H1 (cell line): ENCODE measurements around the gene OTUB1. TPM values are rescaled to one million over a fixed set of nuclear protein-coding genes. Genes with fewer than 3 reads are reported as not detected.
A peak's percentile ranks its signal among the peaks of the same experiment; 100 is the strongest.

Experiments used
- CTCF ChIA-PET: fragments of 300-600 bp; sonication (Branson Sonifier 250); formaldehyde crosslinking; loops from one replicate; lab custom pipeline; 2021; ENCODE audit not compliant: partially characterized antibody; lab: Charles Lee
- POLR2A ChIA-PET: fragments of 300-600 bp; sonication (Branson Sonifier 250); formaldehyde crosslinking; loops from one replicate; lab custom pipeline; 2021; ENCODE audit warnings: inconsistent platforms; ENCODE audit not compliant: partially characterized antibody; lab: Charles Lee
- DNase-seq, 2 experiments: peaks; one replicate each; pipeline versions ENCODE4 v3.0.0 to v3.0.0-alpha.2; 2010 to 2022; ENCODE audit warnings: low spot score in 2 of 2, low read depth in 1 of 2, mixed read lengths in 1 of 2
- FAIRE-seq: peaks from 2 replicates; lab custom pipeline; 2011; peaks lifted over from hg19 to GRCh38; lab: Jason Lieb, UNC
- H2AFZ ChIP-seq: 2 replicates; pipeline ENCODE4 v1.8.1; 2012; ENCODE audit warnings: low read length, inconsistent platforms
- H2AK5ac ChIP-seq: 2 replicates; pipeline ENCODE4 v1.6.1; 2013; ENCODE audit warnings: low read depth, low read length
- H2BK120ac ChIP-seq: replicated peaks from 2 replicates; pipeline ENCODE3; 2013; ENCODE audit warnings: low read depth, low read length, inconsistent platforms
- H2BK12ac ChIP-seq: 2 replicates; pipeline ENCODE4 v1.6.1; 2013; ENCODE audit warnings: low read depth, low read length
- H2BK15ac ChIP-seq: 2 replicates; pipeline ENCODE4 v1.6.1; 2013; ENCODE audit warnings: low read length
- H2BK20ac ChIP-seq: 2 replicates; pipeline ENCODE4 v1.6.1; 2013; ENCODE audit warnings: low read length
- H2BK5ac ChIP-seq: 2 replicates; pipeline ENCODE4 v1.6.1; 2013; ENCODE audit warnings: low read depth, low read length
- H3K14ac ChIP-seq: 2 replicates; pipeline ENCODE4 v1.6.1; 2013; ENCODE audit warnings: inconsistent platforms; ENCODE audit not compliant: insufficient read length
- H3K18ac ChIP-seq: 2 replicates; pipeline ENCODE4 v1.6.1; 2013; ENCODE audit warnings: low read length; ENCODE audit errors: extremely low read depth
- H3K23ac ChIP-seq: 2 replicates; pipeline ENCODE4 v1.6.1; 2013; ENCODE audit warnings: inconsistent platforms; ENCODE audit not compliant: insufficient read length
- H3K23me2 ChIP-seq: 2 replicates; pipeline ENCODE4 v1.6.1; 2013; ENCODE audit warnings: low read depth, low read length
- H3K27ac ChIP-seq: 2 replicates; pipeline ENCODE4 v1.6.1; 2011; ENCODE audit warnings: low read depth, low read length, inconsistent platforms
- H3K27me3 ChIP-seq, 4 experiments: replicated peaks in 1 of 4; 1 replicate in 1 of 4; 2 replicates in 3 of 4; pipeline versions ENCODE4 v1.6.1 to v1.8.1; 2011 to 2013; ENCODE audit warnings: low read length in 3 of 4, mild to moderate bottlenecking in 3 of 4, inconsistent platforms in 2 of 4, mixed read lengths in 2 of 4, moderate library complexity in 1 of 4; ENCODE audit not compliant: control insufficient read depth in 3 of 4, insufficient read depth in 3 of 4; ENCODE audit errors: extremely low read depth in 1 of 4
- H3K36me3 ChIP-seq, 4 experiments: 2 replicates each; pipeline versions ENCODE4 v1.6.1 to v1.8.1; 2011 to 2013; ENCODE audit warnings: mild to moderate bottlenecking in 4 of 4, low read length in 3 of 4, moderate library complexity in 2 of 4, control low read depth in 1 of 4, inconsistent platforms in 1 of 4; ENCODE audit not compliant: insufficient read depth in 4 of 4, control insufficient read depth in 2 of 4
- H3K4ac ChIP-seq: replicated peaks from 2 replicates; pipeline ENCODE3; 2013; ENCODE audit warnings: low read length, low read depth, mixed read lengths, inconsistent platforms; ENCODE audit not compliant: insufficient read length
- H3K4me1 ChIP-seq, 4 experiments: replicated peaks in 1 of 4; 1 replicate in 1 of 4; 2 replicates in 3 of 4; pipeline versions ENCODE4 v1.6.1 to v1.8.1; 2011 to 2013; ENCODE audit warnings: low read length in 3 of 4, inconsistent platforms in 2 of 4, mixed read lengths in 1 of 4; ENCODE audit not compliant: insufficient read depth in 4 of 4, control insufficient read depth in 3 of 4
- H3K4me2 ChIP-seq, 2 experiments: 2 replicates each; pipeline versions ENCODE4 v1.6.1 to v1.8.1; 2011 to 2013; ENCODE audit warnings: low read depth in 2 of 2, low read length in 2 of 2, control low read depth in 1 of 2, inconsistent platforms in 1 of 2, mild to moderate bottlenecking in 1 of 2; ENCODE audit not compliant: insufficient read depth in 1 of 2
- H3K4me3 ChIP-seq, 4 experiments: fragments of 200-600, 300-600 bp in 1 of 4; sonication (generic), shearing (Covaris generic), sonication (Bioruptor Twin) in 1 of 4; 2 replicates each; pipeline versions ENCODE4 v1.5.1 to v1.8.1; 2011 to 2016; ENCODE audit warnings: low read length in 4 of 4, low read depth in 3 of 4, control low read depth in 2 of 4, inconsistent platforms in 2 of 4, mild to moderate bottlenecking in 2 of 4, mixed read lengths in 1 of 4, moderate library complexity in 1 of 4; ENCODE audit not compliant: insufficient read depth in 2 of 4; ENCODE audit errors: extremely low read depth in 1 of 4
- H3K56ac ChIP-seq: replicated peaks from 2 replicates; pipeline ENCODE3; 2013; ENCODE audit warnings: low read depth, mild to moderate bottlenecking, mixed read lengths, low read length, inconsistent platforms; ENCODE audit not compliant: insufficient read length
- H3K79me1 ChIP-seq: 2 replicates; pipeline ENCODE4 v1.6.1; 2013; ENCODE audit warnings: low read depth, low read length, control low read depth
- H3K79me2 ChIP-seq, 2 experiments: 2 replicates each; pipeline versions ENCODE4 v1.6.1 to v1.8.1; 2012 to 2013; ENCODE audit warnings: low read length in 2 of 2, mild to moderate bottlenecking in 2 of 2, inconsistent platforms in 1 of 2; ENCODE audit not compliant: insufficient read depth in 2 of 2, control insufficient read depth in 1 of 2
- H3K9ac ChIP-seq, 4 experiments: replicated peaks in 1 of 4; 1 replicate in 1 of 4; 2 replicates in 3 of 4; pipeline versions ENCODE4 v1.6.1 to v1.8.1; 2011 to 2013; ENCODE audit warnings: low read depth in 3 of 4, low read length in 3 of 4, control low read depth in 2 of 4, mild to moderate bottlenecking in 2 of 4, moderate library complexity in 2 of 4, inconsistent platforms in 1 of 4; ENCODE audit errors: extremely low read depth in 1 of 4
- H3K9me3 ChIP-seq, 2 experiments: 2 replicates each; pipeline versions ENCODE4 v1.6.1 to v1.8.1; 2012 to 2013; ENCODE audit warnings: mild to moderate bottlenecking in 2 of 2, moderate library complexity in 2 of 2, control low read depth in 1 of 2, inconsistent platforms in 1 of 2, low read depth in 1 of 2, low read length in 1 of 2, mixed read lengths in 1 of 2; ENCODE audit not compliant: insufficient read depth in 2 of 2
- H4K20me1 ChIP-seq, 2 experiments: replicated peaks in 1 of 2; 2 replicates each; pipeline versions ENCODE3 to v1.8.1; 2011 to 2013; ENCODE audit warnings: inconsistent platforms in 2 of 2, low read length in 2 of 2, mild to moderate bottlenecking in 1 of 2; ENCODE audit not compliant: insufficient read depth in 2 of 2, control insufficient read depth in 1 of 2
- H4K5ac ChIP-seq: 2 replicates; pipeline ENCODE4 v1.6.1; 2013; ENCODE audit warnings: low read length, low read depth, mixed read lengths, inconsistent platforms; ENCODE audit not compliant: insufficient read length
- H4K8ac ChIP-seq: 2 replicates; pipeline ENCODE4 v1.8.0; 2013; ENCODE audit warnings: mild to moderate bottlenecking, moderate library complexity, low read length, inconsistent platforms; ENCODE audit not compliant: insufficient read depth; ENCODE audit errors: extremely low read depth
- H4K91ac ChIP-seq: replicated peaks from 2 replicates; pipeline ENCODE3; 2013; ENCODE audit warnings: low read length, mixed read lengths, inconsistent platforms; ENCODE audit not compliant: insufficient read length
- CEBPB ChIP-seq: IDR thresholded peaks from 2 replicates; pipeline ENCODE4 v1.6.1; 2012; ENCODE audit warnings: low read depth, low read length
- EZH2 ChIP-seq: fragments of 200-600 bp; sonication (generic); IDR thresholded peaks from 2 replicates; pipeline ENCODE4 v1.7.1; 2012; ENCODE audit warnings: low read depth, mild to moderate bottlenecking, moderate library complexity, low read length, inconsistent platforms; ENCODE audit not compliant: severe bottlenecking
- SUZ12 ChIP-seq: fragments of 200-600 bp; sonication (generic); IDR thresholded peaks from 2 replicates; pipeline ENCODE4 v1.6.1; 2012; ENCODE audit warnings: mild to moderate bottlenecking, inconsistent platforms, low read length, moderate library complexity, mixed read lengths
- WGBS, 2 experiments: shearing (Covaris generic) in 1 of 2; methylation state at CpG; one replicate each; pipeline versions ENCODE4 v1.1.6 to v1.1.7; 2013 to 2015; ENCODE audit warnings: low lambda C conversion rate in 2 of 2, mixed read lengths in 2 of 2, inconsistent platforms in 1 of 2, low coverage in 1 of 2, missing lambda C conversion rate in 1 of 2; ENCODE audit not compliant: insufficient replicate concordance in 2 of 2, insufficient coverage in 1 of 2, insufficient read length in 1 of 2; ENCODE audit errors: extremely low coverage in 1 of 2, missing lambda C conversion rate in 1 of 2; 5-methylcytosine and 5-hydroxymethylcytosine counted together
- polyA plus RNA-seq, 7 experiments: library from polyadenylated mRNA; depleted of rRNA in 3 of 7; stranded (reverse) in 5 of 7; unstranded in 2 of 7; fragments of >200 nt in 5 of 7; fragments of 200-250 nt in 2 of 7; gene quantifications; 1 replicate in 5 of 7; 2 replicates in 1 of 7; 4 replicates in 1 of 7; pipeline versions ENCODE4 v1.2.1 to v1.2.3, GENCODE V29; 2011 to 2013; ENCODE audit warnings: missing spikeins in 2 of 7, mixed read lengths in 2 of 7
- total RNA-seq: library from RNA; stranded (reverse); fragmentation: NEBNext Ultra II Directional; extraction: Animal tissue kit (Norgen Biotek cat#: 25700); gene quantifications from 2 replicates; pipeline ENCODE4 v1.2.1, GENCODE V29; 2021

Gene OTUB1
- total and polyA plus RNA-seq, 2 of the 8 experiments (the other 6 are each of a cell fraction or from before 2014, with no cell fraction given), result 110 to 274 TPM

DNA sequence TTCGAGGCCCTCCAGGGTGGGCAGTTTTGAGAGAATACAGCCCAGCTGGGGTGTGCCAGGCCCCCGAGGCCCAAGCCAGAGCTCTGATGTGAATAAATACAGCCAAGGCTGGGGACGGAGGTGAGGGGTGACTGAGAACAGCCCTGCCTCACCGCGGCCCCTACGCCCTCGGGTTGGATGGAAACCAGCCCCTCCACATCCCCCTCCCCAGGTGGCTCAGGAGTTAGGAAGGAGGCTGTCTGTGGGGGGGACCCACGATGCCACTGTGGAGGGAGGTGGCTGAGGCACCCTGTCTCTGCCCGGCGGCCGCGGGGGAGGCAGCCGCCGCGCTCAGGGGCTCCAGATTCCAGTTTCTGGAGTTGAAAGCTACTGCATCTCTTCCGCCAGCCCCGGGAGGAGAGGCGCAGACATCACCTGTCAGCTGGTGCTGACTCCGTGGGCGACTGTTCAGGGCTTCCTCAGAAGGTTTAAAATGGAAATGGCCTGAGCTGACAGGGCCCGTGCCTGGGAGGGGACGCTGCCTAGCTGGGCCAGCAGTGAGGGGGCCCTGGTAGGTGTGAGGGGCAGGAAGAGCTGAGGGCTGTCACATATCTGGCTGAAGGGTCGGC lies 50.9 kb downstream of the OTUB1 start:
- no peak overlapping the region for H3K56ac ChIP-seq
- H2BK120ac ChIP-seq, result no peak overlapping the region
- H2BK15ac ChIP-seq, result no peak overlapping the region
- no peaks in the 10 kb centered on the region for H3K9me3 ChIP-seq
- no peak overlapping the region for H4K91ac ChIP-seq
- H3K14ac ChIP-seq, result no peak overlapping the region
- DNase-seq, result no peak
- H3K18ac ChIP-seq, result no peak overlapping the region; the same call in 1 of the 2 replicates
- H3K79me2 ChIP-seq, result no peaks in the 10 kb centered on the region
- no peaks in the 10 kb centered on the region for H3K79me1 ChIP-seq
- peak overlapping the region; percentile 67 to 72 for H3K4me2 ChIP-seq
- ChIA-PET CTCF (interaction anchor here (0.8 to 21.2 kb wide), 19 partner anchors 9 to 148 kb away, joined by 3 to 291 read pairs (median 4); partner anchors contain the start of gene STIP1), POLR2A (interaction anchor here (0.8 to 1.9 kb wide), 8 partner anchors 11 to 195 kb away, joined by 3 to 8 read pairs (median 4); partner anchors contain the start of genes MACROD1 and RCOR2)
- peak overlapping the region; percentile 27 to 67 (median 42); a peak in 5 of 8 replicates for H3K4me3 ChIP-seq
- peaks cover 5 to 17% (median 10%) of the 10 kb centered on the region in 4 experiments; a peak in 6 of 7 replicates for H3K4me1 ChIP-seq
- no peak overlapping the region for H3K4ac ChIP-seq
- H4K8ac ChIP-seq, result peak overlapping the region; percentile 23; the same call in 1 of the 2 replicates
- H2BK20ac ChIP-seq, result no peak overlapping the region
- H3K36me3 ChIP-seq, result no peaks in the 10 kb centered on the region
- peaks cover 59 to 93% (median 85%) of the 10 kb centered on the region in 4 experiments for H3K27me3 ChIP-seq
- H3K9ac ChIP-seq, result no peak overlapping the region
- WGBS, 2 experiments, result 27% methylated on average over 22 of the region's 23 CpGs; no CpG with 5 or more reads in 1 of the 2 experiments
- H2BK5ac ChIP-seq, result no peak overlapping the region
- no peak overlapping the region for H3K27ac ChIP-seq
- no peak overlapping the region for H2AK5ac ChIP-seq
- TF ChIP-seq EZH2, result peak; percentile 57
- TF ChIP-seq CEBPB, result no peak
- peak; percentile 89 for TF ChIP-seq SUZ12
- H3K23ac ChIP-seq, result no peak overlapping the region
- peaks cover 7% of the 10 kb centered on the region; the same call in 1 of the 2 replicates for H3K23me2 ChIP-seq
- peaks cover 8 to 26% of the 10 kb centered on the region in 2 experiments for H4K20me1 ChIP-seq
- FAIRE-seq, result no peak
- H2AFZ ChIP-seq, result no peak overlapping the region
- H2BK12ac ChIP-seq, result no peak overlapping the region
- H4K5ac ChIP-seq, result no peak overlapping the region
